DMS 273 (cell line): ENCODE data around the gene SLC45A1.
"Not testable (repeated sequence)": the region's sequence is repeated elsewhere in the genome, so short reads cannot be mapped to it uniquely, and the experiment has no call there.

Experiments
- DNase-seq: peaks from one replicate; lab custom pipeline; 2025; ENCODE audit not compliant: unreplicated experiment; lab: John Stamatoyannopoulos, UW

SLC45A1 gene

DNA sequence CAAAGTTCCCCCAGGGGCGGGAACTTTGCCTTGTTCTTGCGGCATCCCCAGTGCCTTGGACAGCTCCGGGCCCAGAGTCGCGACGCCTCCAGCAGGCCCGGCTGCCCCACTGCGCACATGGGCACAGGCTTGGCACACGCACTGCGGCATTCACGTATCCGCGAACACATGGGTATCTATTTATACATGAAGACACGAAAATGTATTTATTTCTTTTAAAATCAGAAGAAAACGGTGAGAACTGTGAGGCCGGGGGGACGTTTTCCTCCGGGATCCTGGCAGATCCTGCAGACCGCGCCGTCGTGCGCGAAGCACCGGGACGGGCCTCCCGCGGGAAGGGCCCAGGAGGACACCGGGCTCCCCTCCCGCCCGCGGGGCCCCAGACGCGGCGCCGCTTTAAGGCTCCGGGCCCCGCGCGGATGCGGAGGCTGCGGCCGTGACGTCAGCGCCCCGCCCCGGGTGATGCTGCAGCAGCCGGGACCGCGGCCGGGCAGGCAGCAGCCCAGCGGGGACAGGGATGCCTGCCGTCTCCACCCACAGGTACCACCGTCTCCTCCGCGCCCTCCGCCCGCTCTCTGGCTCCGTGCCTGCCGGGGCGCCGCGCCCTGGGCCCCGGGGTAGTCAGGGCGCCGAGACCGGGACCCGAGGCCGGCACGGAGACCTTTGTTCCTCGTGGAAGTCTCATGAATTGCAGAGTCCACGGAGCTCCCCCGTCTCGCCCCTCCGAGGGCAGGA, at the start of gene SLC45A1:
TSS of gene SLC45A1 (plus strand) at position 468 of the 735 bp plus-strand sequence. CDS start 6,216 bp downstream, outside the sequence.
- DNase-seq, result peak; percentile 81

DNA sequence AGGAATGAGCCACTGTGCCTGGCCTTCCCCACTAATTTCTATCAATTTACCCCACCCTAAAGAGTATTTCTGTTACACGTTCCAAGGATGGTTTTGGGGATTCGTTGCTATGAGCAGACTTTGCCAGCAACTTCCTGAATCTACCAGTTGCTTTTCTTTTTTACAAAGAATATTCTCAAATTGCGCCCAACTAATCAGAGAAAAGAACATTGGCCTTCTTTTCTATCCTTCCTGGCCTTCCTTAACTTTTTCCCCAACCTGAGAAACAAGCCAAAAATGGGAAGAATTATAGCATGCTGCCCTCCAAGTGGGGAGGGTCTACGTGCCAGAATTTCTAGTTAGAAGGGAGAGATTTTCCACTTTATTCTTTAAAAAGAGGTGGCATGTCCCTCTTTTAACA, 44.9 kb upstream of the SLC45A1 start:
- DNase-seq, result no peak

DNA sequence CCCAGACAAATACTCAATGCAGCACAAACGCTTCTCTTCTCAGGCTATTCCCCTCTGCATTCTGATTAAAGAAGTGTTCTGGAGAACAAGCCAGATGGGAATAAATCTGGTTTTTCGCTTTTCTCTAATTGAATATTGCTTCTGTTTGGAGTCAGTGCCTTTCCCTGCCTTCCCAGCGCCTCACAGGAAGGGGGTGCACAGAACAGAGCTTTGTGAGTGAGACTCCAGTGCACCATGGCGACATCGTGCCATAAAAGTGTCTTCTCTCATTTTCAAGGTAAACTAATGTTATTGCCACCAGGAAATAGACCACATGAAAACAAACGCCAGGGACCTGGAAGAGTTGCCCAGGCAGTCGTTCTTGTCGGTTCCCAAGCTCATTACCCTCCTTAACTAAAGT, 43.6 kb upstream of the SLC45A1 start:
- DNase-seq, result no peak

DNA sequence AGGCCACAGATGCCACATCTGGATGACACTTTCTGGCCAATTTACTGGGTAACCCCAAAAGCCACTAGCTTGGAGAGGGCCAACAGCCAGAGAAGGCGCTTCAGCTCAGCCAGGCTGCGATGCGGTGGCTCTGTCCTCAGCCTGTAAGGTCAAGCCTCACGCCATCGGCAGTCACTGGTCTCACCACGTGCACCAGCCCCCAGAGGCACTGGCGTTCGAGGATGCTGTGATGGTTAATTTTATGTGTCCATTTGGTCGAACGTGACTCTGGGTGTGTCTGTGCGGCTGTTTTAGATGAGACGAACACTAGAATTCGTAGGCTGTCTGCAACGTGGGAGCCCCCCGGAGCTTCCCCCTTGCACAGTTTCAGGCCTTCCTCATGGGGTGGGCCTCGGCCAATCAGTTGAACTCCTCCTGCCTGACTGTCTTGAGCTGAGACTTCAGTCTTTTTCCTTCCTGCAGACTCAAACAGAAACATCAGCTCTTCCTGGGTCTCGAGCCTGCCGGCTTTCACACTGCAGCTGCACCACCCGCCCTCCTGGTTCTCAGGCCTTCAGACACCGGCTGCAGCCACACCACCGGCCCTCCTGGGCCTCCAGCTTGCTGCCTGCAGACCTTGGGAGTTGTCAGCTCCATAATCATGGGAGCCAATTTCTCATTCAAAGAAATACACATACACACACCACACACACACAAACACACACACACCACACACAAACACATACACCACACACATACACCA, 41.6 kb upstream of the SLC45A1 start:
- DNase-seq, result peak; percentile 15

DNA sequence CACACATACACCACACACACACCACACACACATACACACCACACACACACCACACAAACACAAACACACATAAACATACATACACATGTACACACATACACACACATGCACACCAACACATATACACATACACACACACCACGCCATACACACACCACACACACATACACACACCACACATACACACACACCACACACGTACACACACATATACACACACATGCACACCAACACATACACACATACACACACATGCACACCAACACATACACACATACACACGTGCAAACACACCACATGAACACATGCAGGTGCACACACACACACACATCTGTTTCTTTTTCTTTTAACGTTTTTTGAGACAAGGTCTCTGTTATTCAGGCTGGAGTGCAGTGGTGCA, 41.0 kb upstream of the SLC45A1 start:
- no peak for DNase-seq

DNA sequence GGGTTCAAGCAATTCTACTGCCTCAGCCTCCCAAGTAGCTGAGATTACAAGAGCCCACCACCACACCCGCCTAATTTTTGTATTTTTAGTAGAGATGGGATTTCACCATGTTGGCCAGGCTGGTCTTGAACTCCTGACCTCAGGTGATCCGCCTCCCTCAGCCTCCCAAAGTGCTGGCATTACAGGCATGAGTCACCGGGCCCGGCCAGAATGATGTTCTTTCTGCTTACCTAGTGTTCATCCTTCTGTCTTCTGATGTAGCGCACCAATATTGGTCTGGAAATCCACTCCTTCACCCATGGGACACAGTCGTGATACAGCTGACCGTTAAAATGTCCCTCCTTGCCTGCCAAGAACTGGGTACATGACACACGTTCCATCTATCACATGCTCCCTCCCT, 39.2 kb upstream of the SLC45A1 start:
- not testable (repeated sequence) for DNase-seq

DNA sequence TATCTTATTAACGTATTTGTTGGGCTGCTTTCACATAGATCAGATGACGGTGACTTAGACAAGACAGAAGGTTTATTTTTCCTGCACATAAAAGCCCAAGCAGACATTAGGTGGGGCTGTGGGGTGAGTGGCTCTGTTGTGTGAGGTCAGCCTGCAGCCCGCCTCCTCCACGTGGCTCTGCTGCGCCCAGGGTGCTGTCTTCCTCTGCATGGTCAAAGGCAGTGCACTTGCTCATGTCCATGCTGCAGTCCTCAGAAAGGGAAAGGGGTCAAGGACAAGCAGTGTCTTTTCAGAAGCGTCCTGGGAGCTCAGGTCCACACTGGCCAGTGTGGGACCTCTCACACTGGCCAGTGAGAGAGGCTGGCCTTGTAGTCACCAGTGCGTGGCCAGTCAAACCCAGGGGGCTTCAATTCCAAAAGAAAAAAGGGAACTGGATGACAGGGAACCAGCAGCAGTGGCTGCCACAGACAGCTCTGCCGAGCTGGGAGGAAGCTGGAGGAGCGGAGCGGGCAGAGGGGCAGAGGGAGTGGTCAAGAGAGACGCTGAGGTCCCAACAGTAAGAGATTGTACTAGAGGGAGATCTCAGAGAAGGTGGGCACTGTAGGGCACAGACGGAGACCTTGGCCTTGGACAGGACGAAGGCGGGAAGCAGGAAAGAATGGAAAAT, 35.9 kb upstream of the SLC45A1 start:
- DNase-seq, result no peak

DNA sequence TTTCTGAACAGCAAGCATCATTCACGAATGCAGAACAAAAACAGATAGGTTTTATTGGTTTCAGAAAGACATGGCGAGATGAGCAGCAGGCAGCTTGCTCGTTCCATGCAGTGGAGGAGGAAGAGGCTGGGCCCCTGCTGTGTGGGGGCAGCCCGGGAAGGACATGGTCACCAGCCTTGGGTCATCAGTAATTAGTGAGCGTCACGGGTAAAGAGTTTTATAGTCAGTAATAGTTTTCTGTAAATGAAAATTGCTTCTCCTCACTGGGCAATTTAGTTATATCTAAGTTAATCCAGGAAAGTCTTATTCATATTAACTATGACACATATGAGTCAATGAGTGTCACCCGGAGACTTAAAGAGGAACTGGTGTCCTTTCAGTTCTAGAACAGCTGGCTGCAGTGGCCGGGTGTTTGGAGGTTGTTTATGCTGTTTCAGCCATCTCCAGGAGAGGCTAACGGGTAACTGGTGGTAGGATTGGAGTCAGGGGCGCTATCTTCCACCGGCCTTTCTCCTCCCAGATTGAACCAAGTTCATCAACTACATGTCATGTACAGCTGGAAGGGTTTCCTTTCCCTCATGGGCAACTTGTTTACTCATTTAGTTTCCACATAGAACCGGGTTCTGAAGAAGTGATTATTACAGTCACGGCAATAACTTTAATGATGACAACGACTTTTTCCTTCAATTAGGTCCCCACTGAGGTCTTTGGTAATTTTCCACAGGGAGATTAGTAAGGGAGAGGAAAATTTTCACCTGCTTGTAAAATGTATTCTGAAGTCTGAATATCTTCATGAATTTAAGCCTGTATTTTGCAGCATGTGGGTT, 34.6 kb upstream of the SLC45A1 start:
- no peak for DNase-seq

DNA sequence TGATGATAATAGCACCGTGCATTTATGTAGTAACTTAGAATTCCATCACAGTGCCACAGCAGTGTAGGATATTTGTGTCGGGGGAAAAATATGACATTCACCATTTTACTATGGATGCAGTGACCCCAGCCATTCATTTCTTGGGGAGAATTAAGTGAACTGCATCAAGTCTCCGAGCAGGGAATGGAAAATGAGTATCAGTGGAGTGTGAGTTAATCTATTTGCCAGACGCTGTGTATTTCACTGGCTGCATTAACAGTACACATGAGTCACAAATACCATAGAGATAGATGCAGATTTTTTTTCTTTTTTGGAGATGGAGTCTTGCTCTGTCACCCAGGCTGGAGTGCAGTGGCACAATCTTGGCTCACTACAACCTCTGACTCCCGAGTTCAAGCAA, 33.8 kb upstream of the SLC45A1 start:
- no peak for DNase-seq

DNA sequence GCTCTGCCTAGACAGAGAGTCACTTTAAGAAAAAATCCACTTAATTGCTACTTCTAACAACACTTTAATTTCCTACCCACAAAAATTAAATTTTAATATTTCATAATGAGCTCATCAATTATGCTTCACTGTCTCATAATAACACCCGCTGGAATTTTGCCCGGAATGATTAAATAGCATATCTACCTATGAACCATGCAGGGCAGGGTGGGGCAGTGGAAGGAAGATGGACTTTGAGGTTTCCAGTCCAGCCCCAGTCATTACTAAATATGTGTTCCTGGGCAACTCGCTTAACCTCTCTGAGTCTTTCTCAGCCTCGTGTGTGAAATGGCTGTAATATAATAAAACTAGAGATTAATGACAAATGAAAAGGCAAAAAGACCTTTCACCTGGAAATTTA, 32.8 kb upstream of the SLC45A1 start:
- DNase-seq, result no peak

DNA sequence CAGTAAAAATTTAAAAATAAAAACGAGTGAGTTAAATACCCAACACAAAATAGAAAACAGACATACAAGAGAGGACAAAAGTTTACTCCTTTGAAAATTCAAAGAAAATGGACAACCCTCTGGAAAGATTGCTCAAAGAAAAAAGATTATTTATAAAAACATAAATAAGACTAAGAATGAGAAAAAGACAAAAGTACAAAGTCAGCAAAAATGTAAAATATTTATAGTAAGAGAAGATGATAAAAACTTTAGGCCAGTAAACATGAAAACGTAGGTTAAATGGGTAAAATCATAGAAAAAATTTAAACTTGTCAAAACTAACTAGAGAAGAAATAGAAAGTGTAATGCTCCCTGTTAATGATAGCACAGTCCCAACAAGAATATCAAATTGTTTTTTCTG, 31.9 kb upstream of the SLC45A1 start:
- DNase-seq, result no peak

DNA sequence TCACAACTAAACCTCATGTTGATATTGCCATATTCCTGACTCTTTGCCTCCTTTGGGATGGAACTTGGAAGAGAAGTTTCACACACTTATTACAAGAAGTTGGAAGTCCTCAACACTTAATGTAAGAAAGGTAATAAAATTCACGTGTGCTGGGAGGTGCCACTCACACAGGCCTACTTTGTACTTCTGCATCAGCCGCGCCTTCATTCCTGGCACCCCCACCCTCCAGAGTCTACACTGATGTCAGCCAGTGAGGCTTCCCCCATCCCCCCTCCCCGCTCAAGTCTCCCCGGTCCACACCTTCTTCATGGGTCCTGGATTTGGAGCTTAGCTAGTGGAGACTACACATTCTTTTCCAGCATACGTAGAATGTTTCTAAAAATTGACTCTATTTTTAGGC, 24.8 kb upstream of the SLC45A1 start:
- DNase-seq, result no peak

DNA sequence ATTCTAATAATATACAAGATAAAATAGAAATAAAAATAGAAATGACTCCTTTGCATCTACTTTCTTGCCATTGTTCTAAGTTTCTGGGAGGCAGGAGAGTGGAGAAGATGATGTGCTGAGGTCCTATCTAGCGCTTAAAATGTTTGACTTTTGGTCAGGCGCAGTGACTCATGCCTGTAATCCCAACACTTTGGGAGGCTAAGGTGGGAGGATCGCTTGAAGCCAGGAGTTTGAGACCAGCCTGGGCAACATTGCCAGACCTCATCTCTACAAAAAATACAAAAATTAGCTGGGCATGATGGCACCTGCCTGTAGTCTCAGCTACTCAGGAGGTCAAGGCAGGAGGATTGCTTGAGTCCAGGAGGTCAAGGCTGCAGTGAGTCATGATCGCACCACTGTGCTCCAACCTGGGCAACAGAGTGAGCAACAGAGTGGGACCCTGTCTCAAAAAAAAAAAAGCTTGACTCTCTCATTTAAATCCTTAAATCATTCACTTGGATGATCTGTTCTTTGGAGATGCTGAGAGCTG, 24.2 kb upstream of the SLC45A1 start:
- DNase-seq, result no peak

DNA sequence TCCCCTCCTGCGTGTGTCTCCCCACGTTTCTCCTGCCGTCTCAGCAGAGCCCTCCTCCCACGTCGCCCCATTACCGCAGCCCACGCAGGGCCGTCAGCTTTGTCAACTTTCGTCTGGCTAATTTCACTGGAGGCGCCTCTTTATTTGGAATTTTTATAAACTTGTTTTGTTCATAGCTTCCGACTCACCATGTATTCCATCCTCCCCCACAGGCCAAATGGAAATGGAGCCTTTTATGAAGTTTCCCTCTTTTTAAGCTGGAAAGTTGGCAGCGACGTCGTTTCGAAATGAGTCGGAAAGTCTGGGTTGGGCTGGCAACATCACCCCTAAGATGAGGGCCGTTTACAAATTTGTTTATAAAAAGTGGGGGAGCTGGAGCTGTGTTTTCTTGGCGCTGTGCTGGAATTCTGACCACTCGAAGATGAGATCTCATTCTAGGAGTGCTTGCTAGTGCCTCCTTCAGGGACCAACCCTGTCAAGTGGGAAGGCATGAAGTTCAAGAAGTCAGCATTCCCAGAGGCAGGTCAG, 23.7 kb upstream of the SLC45A1 start:
- DNase-seq, result no peak

DNA sequence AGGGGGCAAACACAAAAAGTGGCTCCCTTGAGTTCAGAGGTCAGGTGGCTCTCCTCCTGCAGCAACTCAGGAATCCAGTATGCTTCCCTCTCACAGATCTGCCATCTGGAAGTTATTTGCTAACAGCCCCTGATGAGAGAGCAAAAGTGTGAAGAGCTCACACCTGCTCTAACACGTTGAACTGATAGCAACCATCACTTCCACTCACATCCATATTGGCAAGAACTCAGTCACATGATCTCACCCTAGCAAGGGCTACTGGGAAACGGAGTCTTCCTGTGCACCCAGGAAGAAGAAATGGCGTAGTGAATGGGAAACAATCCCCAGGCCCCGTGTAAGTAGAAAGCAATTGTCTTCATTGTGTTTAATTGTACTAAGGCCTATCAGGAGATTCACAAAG, 20.7 kb upstream of the SLC45A1 start:
- no peak for DNase-seq

DNA sequence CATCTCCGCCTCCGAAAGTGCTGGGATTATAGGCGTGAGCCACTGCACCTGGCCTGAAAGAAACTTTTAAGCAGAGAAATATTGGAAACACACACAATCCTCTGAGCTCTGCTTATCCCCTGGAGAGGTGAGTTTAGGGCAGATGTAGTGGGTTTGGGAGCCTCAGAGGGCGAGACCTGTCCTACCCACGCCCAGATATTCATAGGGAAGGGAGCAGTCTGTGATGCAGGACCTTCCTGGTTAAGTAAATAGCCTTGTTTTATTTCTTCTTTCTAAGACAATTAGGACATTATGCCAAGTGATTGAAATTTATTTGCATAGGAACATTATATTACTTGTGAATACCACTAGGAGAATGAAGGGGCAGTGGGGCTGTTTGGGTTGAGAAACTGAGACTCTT, 18.0 kb upstream of the SLC45A1 start:
- DNase-seq, result no peak

DNA sequence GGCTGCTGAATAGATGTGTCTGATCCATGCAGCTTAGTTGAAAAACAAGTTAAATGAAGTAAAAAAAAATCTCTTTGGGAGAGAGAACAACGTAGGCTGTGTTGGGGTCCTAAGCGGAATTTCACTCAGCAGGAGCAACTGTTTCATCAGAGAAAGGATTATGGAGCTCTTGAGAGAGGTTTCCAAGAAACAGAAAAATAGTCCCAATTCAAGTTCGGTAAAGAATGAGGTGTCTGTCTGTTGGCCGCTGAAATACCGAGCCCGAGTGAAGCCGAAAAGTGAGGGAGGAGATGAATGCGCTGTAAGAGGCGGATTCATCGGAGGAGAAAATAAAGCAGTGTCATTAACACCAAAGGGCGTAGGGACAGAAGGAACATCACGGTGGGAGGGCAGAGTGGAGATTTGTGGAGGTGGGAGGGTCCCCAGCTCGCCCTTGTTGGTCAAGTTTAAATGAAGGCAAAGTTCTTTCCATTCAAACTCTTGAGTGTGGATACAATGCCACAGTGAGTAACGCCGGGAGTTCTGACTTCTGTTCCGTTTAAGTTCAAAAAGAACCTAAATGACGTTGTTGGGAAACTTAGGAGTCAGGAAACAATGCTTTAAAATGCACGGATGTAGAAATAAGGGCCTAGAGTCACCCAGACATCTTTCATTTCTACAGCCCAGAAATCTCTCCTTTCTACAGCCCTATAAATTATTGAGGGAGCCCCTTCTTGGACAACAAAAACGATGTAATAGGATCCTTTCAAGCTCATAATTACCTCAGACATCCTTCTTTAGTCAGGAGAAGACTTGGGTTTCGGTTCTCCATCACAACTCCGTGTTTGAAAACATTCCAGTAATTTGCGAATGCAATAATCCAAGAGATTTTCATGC, 15.6 kb upstream of the SLC45A1 start:
- no peak for DNase-seq

DNA sequence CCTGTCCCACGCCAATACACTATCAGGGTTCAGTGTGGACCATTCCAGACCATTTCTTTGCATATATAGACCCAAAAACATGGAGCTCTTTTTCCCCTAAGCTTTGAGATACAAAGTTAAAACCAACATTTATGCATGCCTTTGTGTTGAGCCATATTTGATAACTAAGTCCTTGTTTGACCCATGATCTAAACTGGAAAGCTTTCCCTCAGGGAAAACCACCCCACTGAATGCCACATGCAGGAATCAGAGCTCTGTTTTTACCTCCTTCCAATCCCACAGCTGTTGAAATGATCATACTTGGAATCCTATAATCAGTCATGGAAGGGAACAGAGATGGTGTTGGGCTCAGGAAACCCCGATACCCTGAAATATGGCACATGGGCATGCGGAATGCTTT, 14.8 kb upstream of the SLC45A1 start:
- DNase-seq, result no peak

DNA sequence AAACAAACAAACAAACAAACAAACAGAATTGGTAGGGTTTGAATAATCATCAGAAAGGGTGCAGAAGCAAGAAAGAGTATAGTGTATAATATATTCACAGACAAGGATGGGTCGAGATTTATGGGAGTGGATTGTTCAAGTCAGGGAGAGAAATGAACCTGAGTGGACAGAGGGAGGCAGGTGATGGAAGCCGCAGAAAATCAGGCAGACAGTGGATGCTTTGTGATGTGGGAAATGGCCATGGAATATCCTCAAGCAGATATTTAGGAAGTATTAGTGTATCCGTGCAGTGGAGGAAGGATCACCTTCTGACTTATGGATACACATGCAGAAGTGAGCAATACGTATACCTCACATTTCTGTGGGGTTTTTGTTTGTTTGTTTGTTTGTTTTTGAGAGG, 14.0 kb upstream of the SLC45A1 start:
- no peak for DNase-seq

DNA sequence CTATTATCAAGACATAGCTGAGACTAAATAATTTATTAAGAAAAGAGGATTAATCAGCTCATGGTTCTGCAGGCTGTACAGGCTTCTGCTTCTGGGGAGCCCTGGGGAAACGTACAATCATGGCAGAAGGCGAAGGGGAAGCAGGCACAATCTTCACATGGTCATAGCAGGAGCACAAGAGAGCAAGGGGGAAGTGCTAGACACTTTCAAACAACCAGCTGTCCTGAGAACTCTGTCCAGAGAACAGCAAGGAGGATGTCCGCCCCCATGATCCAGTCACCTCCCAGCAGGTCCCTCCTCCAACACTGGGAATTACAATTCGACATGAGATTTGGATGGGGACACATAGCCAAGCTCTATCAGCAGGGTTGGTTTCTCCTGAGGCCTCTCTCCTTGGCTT, 10.3 kb upstream of the SLC45A1 start:
- no peak for DNase-seq
